ENCODE data around the gene DHRSX. TPM values are rescaled to one million over a fixed set of nuclear protein-coding genes. Genes with fewer than 3 reads are reported as not detected.

The DHRSX gene
- polyA plus RNA-seq, 1 donor, result 18.3 TPM

- no peak for DNase-seq
Observed at GRCh38 chrX:2452799-2453198, 48.0 kb downstream of the DHRSX start.

- no peak for DNase-seq
Observed at GRCh38 chrX:2452317-2452784, 48.4 kb downstream of the DHRSX start.

GRCh38 chrX:2451501-2452316 is 49.1 kb downstream of the DHRSX start:
- no peak for DNase-seq

- DNase-seq, result no peak
Observed at GRCh38 chrX:2450681-2451080, 50.1 kb downstream of the DHRSX start.

GRCh38 chrX:2449135-2449886 is 51.5 kb downstream of the DHRSX start:
- DNase-seq, result no peak

GRCh38 chrX:2447484-2447883 is 53.3 kb downstream of the DHRSX start:
- no peak for DNase-seq

GRCh38 chrX:2446815-2447214 is 54.0 kb downstream of the DHRSX start:
- DNase-seq, result no peak

- DNase-seq, result no peak
Observed at GRCh38 chrX:2445662-2446623, 54.8 kb downstream of the DHRSX start.

- DNase-seq, result no peak
Observed at GRCh38 chrX:2442694-2443093, 58.1 kb downstream of the DHRSX start.

- DNase-seq, result no peak
Observed at GRCh38 chrX:2441466-2441865, 59.3 kb downstream of the DHRSX start.

- no peak for DNase-seq
Observed at GRCh38 chrX:2439613-2440012, 61.2 kb downstream of the DHRSX start.

- DNase-seq, result no peak
Observed at GRCh38 chrX:2435465-2435864, 65.3 kb downstream of the DHRSX start.

- no peak for DNase-seq
Observed at GRCh38 chrX:2434270-2435163, 66.3 kb downstream of the DHRSX start.

- DNase-seq, result no peak
Observed at GRCh38 chrX:2432298-2432863, 68.4 kb downstream of the DHRSX start.

GRCh38 chrX:2430265-2430825 is 70.4 kb downstream of the DHRSX start:
- no peak for DNase-seq

GRCh38 chrX:2427737-2428136 is 73.0 kb downstream of the DHRSX start:
- DNase-seq, result no peak

- no peak for DNase-seq
Observed at GRCh38 chrX:2427147-2427546, 73.6 kb downstream of the DHRSX start.

- no peak for DNase-seq
Observed at GRCh38 chrX:2426289-2426882, 74.4 kb downstream of the DHRSX start.

- DNase-seq, result no peak
Observed at GRCh38 chrX:2425286-2426071, 75.3 kb downstream of the DHRSX start.

- DNase-seq, result no peak
Observed at GRCh38 chrX:2424317-2424716, 76.5 kb downstream of the DHRSX start.
